Right atrium auricular region (tissue), 2 donors: Measurements from ENCODE around the gene CFAP299. TPM values are rescaled to one million over a fixed set of nuclear protein-coding genes. Genes with fewer than 3 reads are reported as not detected.

Experiments
- DNase-seq: peaks from one replicate; pipeline ENCODE4 v3.0.0-alpha.2; 2019; ENCODE audit warnings: low spot score
- H3K27ac ChIP-seq, 2 donors: fragments of 200-600 bp; sonication (generic); 1 replicate in 1 of 2; 2 replicates in 1 of 2; pipeline ENCODE4 v1.5.1; 2016 to 2019
- H3K27me3 ChIP-seq, 2 donors: fragments of 200-600 bp; sonication (generic); one replicate each; pipeline versions ENCODE4 v1.5.1 to v1.6.0; 2017 to 2019
- H3K36me3 ChIP-seq: fragments of 200-600 bp; sonication (generic); one replicate; pipeline ENCODE4 v1.5.1; 2016
- H3K4me1 ChIP-seq, 2 donors: fragments of 200-600 bp; sonication (generic); one replicate each; pipeline versions ENCODE4 v1.5.1 to v1.6.0; 2017 to 2019
- H3K4me3 ChIP-seq, 2 donors: fragments of 200-600 bp; sonication (generic); 1 replicate in 1 of 2; 2 replicates in 1 of 2; pipeline ENCODE4 v1.5.1; 2017 to 2019; ENCODE audit warnings: mild to moderate bottlenecking in 1 of 2, moderate library complexity in 1 of 2
- H3K9me3 ChIP-seq, 2 donors: fragments of 200-600 bp; sonication (generic); one replicate each; pipeline ENCODE4 v1.5.1; 2019
- total RNA-seq, 2 donors: library from RNA; depleted of rRNA; stranded (reverse); fragments of >200 nt; gene quantifications; one replicate each; pipeline ENCODE4 v1.1.0, GENCODE V29; 2016
- TF ChIP-seq, protein P1 (sequence below), 2 donors: fragments of 200-600 bp; sonication (generic); IDR thresholded peaks; one replicate each; pipeline ENCODE4 v1.5.1; 2019; ENCODE audit warnings: antibody characterized with exemption in 2 of 2

CFAP299 gene
- total RNA-seq, 2 donors from 2014 or later, result not detected

DNA sequence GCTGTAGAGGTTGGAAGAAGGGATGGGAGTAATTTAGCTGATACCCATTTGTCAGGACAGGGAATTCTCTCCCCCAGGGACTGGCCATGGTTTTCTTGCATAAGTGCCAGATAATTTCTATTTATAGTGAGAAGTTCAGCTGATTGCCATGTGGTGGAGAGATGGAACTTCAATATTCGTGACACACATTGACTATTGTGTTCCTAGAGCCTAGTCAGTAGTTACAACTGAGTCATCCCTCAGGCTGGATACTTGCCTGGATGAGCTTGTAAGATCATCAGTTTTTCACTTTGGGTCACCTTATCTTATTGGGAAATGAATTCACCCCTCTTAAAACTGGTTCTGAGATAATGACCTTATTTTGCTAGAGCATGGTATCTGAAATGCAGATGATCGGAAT is 32.2 kb downstream of the CFAP299 start:
- Histone ChIP-seq H3K27ac (no peak overlapping the region), H3K9me3 (peaks cover 0 to 4% of the 10 kb centered on the region in 2 donors), H3K4me3 (no peak overlapping the region), H3K4me1 (no peaks in the 10 kb centered on the region), H3K27me3 (no peaks in the 10 kb centered on the region), H3K36me3 (no peaks in the 10 kb centered on the region)
- DNase-seq, result no peak
- TF ChIP-seq, protein P1, sequence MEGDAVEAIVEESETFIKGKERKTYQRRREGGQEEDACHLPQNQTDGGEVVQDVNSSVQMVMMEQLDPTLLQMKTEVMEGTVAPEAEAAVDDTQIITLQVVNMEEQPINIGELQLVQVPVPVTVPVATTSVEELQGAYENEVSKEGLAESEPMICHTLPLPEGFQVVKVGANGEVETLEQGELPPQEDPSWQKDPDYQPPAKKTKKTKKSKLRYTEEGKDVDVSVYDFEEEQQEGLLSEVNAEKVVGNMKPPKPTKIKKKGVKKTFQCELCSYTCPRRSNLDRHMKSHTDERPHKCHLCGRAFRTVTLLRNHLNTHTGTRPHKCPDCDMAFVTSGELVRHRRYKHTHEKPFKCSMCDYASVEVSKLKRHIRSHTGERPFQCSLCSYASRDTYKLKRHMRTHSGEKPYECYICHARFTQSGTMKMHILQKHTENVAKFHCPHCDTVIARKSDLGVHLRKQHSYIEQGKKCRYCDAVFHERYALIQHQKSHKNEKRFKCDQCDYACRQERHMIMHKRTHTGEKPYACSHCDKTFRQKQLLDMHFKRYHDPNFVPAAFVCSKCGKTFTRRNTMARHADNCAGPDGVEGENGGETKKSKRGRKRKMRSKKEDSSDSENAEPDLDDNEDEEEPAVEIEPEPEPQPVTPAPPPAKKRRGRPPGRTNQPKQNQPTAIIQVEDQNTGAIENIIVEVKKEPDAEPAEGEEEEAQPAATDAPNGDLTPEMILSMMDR (IDR thresholded peaks at IDR 0.05), result no peak

GRCh38 chr4:80370635-80371034 is 35.1 kb downstream of the CFAP299 start:
- no peaks in the 10 kb centered on the region for H3K27me3 ChIP-seq
- no peak overlapping the region for H3K27ac ChIP-seq
- H3K4me1 ChIP-seq, result no peaks in the 10 kb centered on the region
- TF ChIP-seq, protein P1 (IDR thresholded peaks at IDR 0.05), result no peak
- H3K36me3 ChIP-seq, result no peaks in the 10 kb centered on the region
- H3K4me3 ChIP-seq, result no peak overlapping the region
- DNase-seq, result no peak
- H3K9me3 ChIP-seq, result peaks cover 0 to 4% of the 10 kb centered on the region in 2 donors

DNA sequence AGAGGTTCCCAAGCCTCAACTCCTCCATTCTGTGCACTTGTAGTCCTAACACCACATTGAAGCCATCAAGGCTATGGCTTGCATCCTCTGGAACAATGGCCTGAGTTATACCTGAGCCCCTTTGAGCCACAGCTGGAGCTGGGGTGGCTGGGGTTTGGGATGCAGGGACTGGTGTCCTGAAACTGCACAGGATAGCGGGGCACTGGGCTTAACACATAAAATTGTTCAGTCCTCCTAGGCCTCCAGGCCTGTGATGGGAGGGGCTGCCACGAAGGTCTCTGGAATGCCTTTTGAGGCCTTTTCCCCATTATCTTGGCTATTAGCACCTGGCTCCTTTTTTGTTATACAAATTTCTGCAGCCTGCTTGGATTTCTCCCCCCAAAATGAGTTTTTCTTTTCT is 35.5 kb downstream of the CFAP299 start:
- H3K36me3 ChIP-seq, result no peaks in the 10 kb centered on the region
- H3K4me1 ChIP-seq, result no peaks in the 10 kb centered on the region
- no peak for DNase-seq
- H3K9me3 ChIP-seq, result peaks cover 0 to 4% of the 10 kb centered on the region in 2 donors
- no peaks in the 10 kb centered on the region for H3K27me3 ChIP-seq
- TF ChIP-seq, protein P1 (IDR thresholded peaks at IDR 0.05), result no peak
- no peak overlapping the region for H3K27ac ChIP-seq
- no peak overlapping the region for H3K4me3 ChIP-seq

DNA sequence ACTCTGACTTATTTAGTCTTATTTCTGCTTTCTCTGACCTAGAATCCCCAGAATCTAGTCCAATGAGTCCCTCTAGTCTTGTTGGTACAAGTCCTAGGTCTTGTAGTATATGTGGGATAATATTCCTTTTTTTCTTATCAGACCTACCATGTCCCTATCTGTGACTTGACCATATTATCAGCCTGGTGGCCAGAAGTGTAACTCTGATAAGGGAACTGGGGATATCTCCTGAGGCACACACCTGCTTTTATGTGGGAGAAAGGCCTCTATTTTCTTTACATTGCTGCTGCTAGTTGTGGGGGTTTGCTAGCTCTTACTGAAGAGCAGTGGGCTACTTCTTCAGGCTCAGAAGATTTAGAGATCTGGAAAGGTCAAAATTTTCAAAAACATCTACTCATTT is 38.6 kb downstream of the CFAP299 start:
- Histone ChIP-seq H3K36me3 (no peaks in the 10 kb centered on the region), H3K27ac (no peak overlapping the region), H3K27me3 (no peaks in the 10 kb centered on the region), H3K4me3 (no peak overlapping the region), H3K9me3 (peaks cover 0 to 4% of the 10 kb centered on the region in 2 donors), H3K4me1 (no peaks in the 10 kb centered on the region)
- no peak for DNase-seq
- TF ChIP-seq, protein P1 (IDR thresholded peaks at IDR 0.05), result no peak

- Histone ChIP-seq H3K27ac (no peak overlapping the region), H3K4me1 (no peaks in the 10 kb centered on the region), H3K9me3 (no peaks in the 10 kb centered on the region), H3K27me3 (no peaks in the 10 kb centered on the region), H3K36me3 (no peaks in the 10 kb centered on the region), H3K4me3 (no peak overlapping the region)
- DNase-seq, result no peak
- TF ChIP-seq, protein P1 (IDR thresholded peaks at IDR 0.05), result no peak
Observed at GRCh38 chr4:80382090-80382832, 46.7 kb downstream of the CFAP299 start.
